HG03135 (cell line): ENCODE data around the gene KCNJ11.

Experiments used
- ATAC-seq: cut with Tn5 transposase; IDR thresholded peaks from one replicate; pipeline ENCODE4 v1.9.1; 2021; ENCODE audit warnings: mild to moderate bottlenecking, moderate library complexity; ENCODE audit not compliant: unreplicated experiment

The KCNJ11 gene

DNA sequence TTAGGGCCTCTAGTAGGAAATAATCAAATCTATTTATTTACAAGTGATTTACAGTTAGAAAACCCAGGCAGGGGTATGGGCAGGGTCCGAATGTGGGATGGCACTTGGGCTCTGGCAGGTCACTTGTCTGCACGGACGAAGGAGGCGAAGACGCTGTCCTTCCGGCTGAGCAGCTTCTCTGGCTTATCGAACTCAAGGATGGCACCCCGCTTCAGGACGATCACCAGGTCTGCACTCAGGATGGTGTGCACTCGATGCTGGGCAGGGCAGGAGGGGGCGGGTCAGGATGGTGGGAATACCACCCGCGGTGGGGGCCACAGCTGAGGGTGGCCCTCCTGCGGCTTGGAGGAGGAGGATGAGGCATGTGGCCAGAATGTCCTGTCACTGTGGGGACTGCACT is 4.4 kb upstream of the KCNJ11 start:
- no peak for ATAC-seq

DNA sequence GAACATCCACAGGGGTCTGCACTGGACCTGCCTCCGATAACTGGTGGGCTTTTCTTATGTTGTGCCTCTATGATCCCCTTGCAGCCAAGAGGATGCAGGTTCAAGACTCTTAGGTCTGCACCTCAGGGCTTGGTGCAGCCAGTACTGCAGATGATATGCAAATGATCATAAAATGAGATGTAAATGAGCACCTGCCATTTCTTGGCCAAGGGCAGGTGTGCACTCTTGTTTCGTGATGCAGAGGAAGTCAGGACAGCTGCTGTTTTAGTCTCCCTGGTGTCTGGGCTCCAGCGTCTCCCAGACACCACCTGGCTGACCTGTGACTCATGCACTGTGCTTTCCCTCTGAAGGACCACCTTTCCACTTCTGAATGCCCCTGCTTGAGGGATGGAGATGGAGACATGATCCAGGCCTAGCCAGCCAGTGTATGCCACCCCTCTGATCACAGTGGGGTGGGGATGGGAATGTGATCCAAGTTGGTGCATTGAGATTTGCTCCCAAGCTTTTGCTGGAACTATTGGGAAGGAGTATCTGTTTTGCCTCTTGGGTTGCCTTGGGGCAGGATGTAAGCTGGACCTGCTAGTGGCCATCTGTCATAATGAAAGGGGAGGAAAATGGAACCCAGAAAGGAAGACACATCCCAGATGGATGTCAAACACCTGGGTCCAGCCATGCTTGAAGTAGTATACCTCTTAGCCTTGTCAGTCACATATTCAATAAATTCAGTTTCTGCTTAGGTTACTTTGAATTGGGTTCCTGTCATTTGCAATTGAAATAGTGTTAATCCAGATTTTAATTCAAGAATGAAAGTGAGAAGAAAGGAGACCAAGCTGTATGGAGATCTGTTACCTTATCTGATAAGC is 3.3 kb upstream of the KCNJ11 start:
- no peak for ATAC-seq

DNA sequence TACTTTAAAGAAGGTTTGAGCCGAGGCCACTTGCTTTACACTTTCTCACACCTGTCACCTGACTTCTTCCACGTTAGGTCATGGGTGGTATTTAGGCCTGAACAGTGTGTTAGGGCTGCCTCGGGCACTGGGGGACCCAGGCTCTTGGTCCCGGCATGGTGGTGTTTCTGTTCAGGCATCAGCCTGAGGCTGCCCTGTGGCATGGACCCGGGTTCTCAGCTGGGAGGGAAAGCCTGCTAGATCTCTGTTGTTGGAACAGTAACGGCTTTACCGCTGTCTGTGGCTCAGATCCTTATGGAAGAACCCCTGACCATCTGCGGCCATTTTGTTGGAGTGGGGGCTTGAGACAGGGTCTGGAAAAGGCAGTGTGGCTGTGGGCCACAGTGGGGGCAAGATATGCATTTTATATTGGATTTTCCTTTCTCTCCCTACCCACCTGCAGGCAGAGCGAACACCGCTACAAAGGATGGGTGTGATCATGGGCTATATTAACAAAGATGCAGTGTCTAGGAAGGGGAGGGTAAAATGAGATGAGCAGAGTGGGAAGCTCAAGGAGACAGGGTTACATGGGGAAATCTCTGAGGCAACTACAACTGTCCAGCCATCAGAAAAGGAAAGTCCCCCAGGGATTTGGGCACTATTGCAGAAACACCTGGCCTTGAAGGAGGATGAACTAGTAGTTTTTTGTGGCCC is 1.6 kb upstream of the KCNJ11 start:
- no peak for ATAC-seq

DNA sequence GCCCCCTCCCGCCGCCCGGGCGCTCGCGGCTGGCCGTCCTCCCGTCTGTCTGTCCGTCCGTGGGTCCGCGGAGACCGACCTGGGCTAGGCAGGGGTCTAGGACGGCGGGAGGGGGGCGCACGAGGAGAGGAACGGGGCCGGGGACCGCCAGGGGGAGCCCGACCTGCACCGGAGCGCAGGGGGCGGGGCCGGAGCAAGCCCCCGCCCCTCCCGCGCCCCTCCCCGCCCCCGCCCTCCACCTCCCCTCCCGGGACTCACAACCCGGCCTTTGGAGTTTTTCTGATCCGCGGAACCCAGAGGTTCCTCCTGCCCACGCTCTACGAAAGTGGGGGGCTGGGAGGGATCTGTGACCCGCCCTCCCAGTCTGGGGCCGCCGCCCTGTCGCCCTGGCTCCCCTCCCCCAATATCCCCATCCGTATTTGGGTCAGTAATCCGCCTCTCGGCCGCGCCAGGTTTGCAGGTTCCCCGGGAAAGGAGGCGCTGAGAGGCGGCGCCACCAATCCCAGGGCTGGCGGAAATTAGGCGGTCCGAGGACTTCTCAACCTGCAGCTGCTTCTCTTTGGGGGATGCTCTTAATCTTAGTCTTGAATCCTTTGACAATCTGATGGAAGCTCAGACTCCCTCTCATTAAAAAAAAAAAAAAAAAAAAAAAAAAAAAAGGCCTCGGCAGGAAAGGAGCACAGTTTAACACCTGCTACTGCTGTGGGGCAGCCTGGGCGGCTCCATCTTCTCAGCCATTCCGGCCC is 925 bp upstream of the KCNJ11 start:
- ATAC-seq: peak; percentile 58

DNA sequence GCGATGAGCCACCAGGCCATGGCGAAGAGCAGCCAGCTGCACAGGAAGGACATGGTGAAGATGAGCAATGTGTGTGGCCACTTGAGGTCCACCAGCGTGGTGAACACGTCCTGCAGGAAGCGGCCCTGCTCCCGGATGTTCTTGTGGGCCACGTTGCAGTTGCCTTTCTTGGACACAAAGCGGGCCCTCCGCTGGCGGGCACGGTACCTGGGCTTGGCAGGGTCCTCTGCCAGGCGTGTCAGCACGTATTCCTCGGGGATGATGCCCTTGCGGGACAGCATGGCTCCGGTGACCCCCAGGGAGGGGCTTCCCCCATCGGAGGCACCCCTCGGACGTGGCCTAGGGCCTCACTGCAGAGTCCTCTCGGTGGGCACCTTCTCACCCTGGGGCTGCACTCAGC is 648 bp downstream of the KCNJ11 start:
- no peak for ATAC-seq

DNA sequence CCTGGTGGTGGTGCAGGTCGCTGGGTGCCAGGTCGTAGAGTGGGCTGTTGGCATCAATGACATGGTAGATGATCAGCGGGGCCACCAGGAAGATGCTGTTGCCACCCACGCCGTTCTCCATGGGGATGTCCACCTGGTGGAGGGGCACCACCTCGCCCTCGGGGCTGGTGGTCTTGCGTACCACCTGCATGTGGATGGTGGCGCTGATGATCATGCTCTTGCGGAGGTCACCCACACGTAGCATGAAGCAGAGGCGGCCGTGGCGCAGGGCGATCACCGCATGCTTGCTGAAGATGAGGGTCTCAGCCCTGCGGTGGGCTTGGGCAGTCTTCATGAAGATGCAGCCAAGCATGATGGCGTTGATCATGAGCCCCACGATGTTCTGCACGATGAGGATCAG is 1.2 kb downstream of the KCNJ11 start:
- no peak for ATAC-seq

DNA sequence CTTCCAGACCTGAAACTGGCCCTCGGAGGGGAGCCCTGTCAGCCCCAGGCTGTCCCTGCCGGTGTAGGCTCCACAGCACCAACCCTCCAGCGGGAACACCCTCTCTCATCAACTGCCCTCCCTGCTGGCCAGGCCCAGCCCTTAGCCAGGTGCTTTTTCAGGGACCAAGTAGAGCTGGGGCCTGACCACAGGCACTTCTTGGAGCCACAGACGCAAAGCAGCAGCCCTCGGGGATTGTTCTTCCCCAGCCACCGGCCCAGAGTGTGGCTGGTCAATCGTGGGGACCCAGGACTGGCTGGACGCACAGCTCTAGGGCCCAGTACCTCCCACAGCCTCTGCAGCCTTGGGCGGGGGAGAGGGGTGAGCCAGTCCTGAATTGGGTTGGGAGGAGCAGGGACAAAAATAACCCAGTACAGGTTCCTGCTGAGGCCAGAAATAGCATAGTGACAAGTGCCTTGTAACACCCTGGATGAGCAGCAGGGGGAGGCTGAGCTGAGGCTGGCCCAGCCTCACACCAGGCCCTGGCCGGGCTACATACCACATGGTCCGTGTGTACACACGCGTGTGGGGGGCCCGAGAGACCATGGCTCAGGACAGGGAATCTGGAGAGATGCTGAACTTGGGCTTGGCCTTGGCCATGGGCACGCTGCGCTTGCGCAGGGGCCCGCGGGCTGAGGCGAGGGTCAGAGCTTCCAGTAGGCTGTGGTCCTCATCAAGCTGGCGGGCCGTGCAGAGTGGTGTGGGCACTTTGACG is 2.0 kb downstream of the KCNJ11 start:
- no peak for ATAC-seq

DNA sequence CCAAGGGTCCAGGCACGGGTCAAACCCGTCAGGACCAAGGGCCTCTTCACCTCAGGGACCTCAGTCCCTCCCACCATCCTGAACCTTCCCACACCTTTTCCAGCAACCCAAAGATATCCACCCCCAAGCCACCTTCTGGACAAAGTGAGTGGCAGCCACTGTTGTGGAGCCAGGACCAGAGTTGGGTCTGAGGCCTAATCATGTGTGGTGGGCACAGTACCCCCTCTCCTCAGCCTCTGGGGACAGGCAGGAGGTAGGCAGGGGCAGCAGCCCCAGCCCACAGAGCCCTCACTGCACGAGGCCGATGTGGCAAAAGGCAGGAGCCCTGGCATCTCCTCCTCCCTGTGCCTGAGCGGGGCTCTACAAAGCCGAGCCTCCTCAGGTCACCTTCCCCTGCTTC is 2.5 kb downstream of the KCNJ11 start:
- no peak for ATAC-seq

DNA sequence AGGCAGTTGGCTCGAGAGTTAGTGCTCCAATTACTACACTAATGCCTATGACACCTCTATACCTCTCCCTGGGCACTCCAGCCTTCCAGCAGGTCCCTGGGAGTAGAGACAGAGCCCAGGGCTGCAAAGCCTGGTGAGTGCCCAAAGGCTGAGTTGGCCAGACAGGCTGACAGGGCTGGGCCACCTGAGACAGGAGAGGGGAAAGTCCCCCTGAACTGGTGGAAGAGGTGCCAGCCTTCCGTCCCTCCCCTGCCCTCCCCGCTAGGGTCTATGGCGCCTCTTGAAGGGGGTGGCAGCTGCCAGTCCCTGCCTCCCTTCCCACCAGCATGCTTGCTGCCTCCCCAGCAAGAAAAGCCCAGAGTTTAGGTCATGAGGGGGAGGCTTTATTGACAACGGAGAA is 3.0 kb downstream of the KCNJ11 start:
- no peak for ATAC-seq

DNA sequence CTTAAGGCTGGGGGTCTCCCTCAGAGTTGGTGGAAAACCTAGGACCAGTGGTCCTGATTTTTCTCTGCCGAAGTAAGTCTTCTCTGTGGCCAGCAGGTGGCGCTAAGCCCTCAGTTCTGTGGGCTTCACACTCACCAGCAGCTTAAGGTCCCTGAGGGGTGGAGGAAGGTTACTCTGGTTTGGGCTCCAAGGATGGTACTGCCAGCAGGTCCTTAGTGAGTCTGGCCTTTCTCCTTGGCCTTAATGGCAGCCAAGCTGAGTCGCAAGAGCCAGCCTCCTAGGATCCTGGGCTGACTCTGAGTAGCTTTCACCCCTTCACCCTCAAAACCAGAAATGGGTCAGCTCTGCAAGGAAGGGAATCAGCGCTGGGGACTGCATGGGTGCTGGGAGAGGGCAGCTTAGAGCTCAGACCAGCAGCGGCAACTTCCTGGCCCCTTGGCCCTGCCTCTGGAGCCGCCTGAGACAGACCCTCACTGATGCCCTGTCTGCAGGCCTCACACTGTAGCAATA is 4.4 kb downstream of the KCNJ11 start:
- ATAC-seq: no peak

DNA sequence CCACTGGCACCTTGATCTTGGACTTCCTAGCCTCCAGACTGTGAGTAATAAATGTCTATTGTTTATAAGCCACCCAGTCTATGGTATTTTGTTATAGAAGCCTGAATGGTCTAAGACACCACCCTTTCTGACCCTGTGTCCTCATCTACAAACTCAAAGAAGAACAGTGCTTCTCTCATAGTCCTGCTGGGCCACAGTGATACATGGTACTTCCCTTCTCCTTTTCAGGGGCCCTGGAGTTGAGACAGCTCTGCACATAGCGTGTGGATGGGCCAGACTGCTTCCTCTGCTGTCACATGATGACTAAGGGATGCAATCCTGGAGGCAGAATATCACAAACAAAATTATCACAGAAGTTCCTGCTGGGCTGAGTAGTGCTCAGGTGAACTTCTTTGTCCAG is 5.0 kb downstream of the KCNJ11 start:
- ATAC-seq: no peak

DNA sequence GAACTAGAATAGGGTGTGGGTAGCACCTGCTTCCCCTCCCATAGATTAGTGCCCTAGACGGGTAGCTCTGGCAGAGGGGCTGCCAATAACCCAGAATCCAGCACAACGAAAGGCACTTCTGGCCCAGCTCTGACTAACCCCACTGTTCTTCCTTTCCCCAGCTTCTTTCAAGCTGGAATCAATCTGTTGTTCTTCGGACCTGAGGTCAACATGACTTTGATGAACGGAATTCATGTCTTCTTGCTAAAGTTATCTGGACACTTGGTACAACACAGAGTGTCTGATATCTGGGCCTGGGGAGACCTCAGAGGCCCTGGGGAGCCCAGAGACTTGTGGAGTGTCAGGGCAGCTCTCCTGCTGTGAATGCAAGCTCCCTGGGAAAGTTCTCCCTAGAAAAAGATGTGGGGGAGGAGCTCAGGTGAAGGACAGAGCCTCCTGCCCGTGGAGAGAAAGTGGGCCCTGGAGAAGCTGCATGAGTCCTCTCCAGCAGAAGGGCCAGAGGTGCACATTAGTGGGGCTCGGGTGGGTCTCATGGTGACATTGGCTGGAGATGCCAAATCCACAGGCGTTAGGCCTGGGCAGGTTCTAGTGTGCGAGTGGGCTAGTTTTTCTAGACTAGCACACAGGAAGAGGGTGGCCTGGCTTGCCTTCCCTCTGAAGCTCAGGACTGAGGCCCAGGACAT is 6.3 kb downstream of the KCNJ11 start:
- ATAC-seq: no peak

DNA sequence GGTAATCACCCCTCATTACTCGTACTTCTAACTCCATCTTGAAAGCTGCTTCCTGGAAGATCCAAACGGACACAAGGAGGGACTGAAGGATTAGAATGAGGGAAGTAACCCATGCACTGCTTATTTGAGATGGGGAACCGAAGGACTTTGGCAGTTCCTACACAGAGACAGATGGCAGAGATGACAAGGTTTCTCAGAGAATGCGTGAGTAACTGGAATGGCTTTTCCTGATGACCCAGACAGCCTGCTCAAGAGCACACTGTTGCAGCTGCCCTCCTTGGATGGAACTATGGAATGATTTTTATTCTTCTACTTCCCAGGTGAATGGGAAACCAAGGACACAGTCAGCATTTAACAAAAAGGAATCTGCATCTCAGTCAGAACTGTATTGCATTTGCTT is 7.3 kb downstream of the KCNJ11 start:
- no peak for ATAC-seq

DNA sequence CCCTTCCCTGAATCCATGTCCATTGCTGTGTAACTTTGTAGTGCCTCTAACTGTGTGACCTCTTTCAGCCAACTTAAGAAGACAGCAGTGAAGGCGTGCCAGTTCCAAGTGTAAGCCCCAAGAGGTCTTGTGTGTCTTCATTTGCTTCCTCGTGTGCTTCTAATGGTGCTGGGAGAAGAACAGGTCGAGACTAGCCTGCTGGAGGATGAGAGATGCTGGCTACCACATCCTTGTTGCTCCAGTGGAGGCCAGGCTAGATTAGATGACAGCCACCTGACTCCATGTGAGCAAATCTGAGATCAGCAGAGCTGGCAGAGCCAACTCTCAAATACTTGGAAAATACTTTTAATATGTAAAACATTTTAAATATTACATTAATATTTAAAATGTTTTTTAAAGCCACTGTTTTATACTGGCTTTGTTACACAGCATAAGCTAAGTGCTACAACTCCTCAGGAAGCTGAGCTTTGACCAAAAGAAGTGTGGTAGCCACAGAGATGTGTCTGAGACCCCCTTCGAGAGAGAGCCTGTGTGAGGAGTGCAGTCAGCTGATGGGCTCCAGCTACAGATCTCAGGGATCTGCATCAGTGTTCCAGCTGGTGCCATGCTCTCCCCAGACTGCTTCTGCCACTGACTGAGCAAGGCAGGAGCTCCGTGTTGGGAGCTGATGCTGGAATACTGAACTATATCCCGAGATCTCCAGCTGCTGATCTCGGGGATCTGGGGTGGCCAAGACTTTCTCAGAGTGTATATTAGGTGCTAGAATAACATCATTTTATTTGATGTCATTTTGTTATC is 8.9 kb downstream of the KCNJ11 start:
- no peak for ATAC-seq

DNA sequence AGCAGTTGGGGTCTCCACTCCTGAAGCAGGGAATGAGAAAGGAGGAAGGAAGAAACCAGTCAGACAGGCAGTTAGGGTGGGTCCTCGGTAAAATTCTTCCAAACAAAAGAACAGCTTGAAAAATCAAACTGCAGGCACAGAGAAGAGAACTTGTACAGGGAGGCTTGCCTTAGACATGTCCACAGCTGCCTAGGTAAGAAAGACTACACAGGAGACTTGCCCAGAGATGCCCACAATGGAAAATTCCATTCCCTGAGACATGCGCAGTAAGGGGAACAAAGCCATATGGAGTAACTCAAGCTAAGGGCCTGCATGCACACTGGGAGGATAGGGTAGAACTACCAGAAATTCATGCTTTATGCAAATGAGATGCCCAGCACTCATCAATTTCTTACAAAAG is 9.8 kb downstream of the KCNJ11 start:
- no peak for ATAC-seq

DNA sequence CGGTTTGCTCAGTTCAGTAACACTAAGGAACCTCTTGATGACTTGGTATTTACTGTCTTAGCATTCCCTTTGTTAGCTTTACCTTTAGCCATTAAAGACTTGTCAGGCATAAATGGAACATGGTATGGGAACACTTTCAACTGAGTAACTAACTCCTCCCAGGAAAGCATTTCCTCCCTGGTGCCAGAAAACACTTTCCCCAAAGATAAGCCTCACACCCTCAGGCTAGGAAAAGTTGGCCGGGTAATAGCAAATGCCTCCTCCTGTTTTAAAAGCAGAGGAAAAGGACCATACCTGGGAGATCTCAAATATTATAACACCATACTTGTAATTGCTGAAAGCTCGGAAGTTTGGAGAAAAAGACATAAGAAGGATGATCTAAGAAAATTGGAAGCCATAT is 12.0 kb downstream of the KCNJ11 start:
- ATAC-seq: no peak

DNA sequence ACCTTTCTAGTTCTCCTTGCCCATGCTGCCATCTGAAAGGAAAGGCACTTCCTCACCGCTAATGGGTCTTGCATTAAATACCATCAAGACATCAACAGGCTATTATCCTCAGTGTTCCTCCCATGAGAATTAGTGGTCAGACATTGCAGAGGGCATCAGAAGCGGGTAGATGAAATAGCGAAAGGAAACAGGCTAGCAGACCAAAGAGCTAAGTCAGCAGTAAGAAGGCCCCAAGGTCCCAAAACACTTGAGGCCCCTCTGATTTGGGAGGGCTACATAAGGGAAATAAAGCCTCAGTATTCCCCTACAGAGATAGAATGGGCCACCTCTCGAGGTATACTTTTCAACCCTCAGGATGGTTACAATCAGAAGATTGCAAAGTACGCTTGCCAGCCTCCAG is 12.9 kb downstream of the KCNJ11 start:
- ATAC-seq: no peak

DNA sequence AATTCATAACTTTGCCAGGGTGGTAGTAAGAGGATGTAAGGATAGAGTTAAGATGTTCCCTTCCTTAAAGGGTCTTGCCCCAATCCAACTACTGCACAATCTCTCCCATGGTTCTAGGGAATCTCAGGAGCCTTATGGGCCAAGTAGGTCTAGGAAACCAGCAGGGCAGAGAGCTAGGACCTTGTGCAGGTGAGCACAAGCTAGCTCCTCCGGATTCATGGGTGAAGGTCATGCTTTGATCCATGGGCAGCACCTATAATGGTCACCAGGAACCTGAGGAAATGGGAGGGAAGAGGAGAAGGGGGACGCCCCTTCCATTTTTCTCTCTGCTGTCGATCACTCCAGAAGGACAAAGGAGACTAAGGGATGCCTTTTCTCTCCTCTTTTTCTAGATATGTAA is 16.8 kb downstream of the KCNJ11 start:
- ATAC-seq: no peak

DNA sequence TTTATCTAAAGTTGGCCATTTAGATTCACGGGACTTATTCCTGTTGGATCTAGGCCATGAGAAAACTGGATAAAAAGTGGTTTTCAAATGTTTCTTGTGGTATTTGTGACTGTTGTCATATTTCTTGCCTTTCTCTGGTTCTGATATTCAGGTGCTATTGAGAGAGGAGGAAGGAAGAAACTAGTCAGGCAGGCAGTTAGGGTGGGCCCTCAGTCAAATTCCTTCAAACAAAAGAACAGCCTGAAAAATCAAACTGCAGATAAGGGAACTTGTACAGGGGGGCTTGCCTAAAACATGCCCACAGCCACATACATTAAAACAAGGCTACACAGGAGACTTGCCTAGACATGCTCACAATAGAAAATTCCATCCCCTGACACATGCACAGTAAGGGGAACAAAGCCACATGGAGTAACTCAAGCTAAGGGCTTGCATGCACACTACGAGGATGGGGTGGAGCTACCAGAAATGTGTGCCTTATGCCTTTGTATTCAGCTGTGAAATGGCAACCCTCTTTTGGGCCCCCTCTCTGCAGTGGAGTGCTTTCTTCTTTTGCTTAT is 18.7 kb downstream of the KCNJ11 start:
- ATAC-seq: no peak
